Measurements from ENCODE around the gene C4BPA.

The C4BPA gene

DNA sequence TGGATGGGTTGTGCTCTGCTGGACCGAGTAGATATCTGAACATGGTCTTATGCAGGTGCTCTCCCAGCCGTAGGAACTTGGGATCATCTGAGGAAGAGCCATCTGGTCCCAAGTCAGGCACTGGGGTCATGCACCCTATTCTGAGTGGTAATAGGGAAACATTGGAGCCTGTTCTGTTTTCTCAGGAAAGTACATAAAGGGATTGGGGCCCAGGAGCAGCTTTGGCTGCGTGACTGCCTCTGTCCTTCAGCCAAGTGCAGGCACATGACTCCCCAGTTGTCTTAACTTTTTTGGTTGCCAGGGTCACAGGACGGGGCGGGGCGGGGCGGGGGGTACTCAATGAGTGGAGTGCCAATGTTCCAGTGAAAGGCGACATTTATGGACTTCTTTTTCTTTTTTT, 39.5 kb upstream of the C4BPA start:
- Mint-ChIP-seq H3K27ac (no peak overlapping the region), H3K27me3 (ENCODE audit: low read depth) (no peaks in the 10 kb centered on the region), H3K9me3 (no peaks in the 10 kb centered on the region), H3K4me1 (peaks cover 6% of the 10 kb centered on the region), H3K4me3 (no peak overlapping the region), H3K36me3 (ENCODE audit: low read depth) (peaks cover 54% of the 10 kb centered on the region)
- TF ChIP-seq, protein P1, sequence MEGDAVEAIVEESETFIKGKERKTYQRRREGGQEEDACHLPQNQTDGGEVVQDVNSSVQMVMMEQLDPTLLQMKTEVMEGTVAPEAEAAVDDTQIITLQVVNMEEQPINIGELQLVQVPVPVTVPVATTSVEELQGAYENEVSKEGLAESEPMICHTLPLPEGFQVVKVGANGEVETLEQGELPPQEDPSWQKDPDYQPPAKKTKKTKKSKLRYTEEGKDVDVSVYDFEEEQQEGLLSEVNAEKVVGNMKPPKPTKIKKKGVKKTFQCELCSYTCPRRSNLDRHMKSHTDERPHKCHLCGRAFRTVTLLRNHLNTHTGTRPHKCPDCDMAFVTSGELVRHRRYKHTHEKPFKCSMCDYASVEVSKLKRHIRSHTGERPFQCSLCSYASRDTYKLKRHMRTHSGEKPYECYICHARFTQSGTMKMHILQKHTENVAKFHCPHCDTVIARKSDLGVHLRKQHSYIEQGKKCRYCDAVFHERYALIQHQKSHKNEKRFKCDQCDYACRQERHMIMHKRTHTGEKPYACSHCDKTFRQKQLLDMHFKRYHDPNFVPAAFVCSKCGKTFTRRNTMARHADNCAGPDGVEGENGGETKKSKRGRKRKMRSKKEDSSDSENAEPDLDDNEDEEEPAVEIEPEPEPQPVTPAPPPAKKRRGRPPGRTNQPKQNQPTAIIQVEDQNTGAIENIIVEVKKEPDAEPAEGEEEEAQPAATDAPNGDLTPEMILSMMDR (IDR thresholded peaks at IDR 0.05; ENCODE audit: unreplicated experiment in 3 of 3) = no peak

DNA sequence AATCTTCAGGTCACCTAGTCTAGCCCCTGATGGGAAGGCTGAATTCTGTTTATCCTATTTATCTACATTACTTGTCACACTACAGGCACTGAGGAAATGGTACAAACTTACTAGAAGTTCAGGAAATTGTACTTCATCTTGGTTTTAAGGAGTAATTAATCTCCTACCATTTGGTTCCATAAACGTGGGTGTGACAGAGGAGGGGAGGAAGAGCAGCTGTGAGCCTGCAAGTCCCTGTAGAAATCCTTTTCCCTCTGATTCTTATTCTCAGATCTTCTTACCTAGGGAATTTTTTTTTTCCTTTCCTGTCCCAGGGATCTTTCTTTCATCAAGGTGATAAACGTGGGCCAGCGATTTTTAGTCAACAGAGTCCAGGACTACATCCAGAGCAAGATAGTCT, 36.8 kb upstream of the C4BPA start:
- H3K4me3 Mint-ChIP-seq = peak overlapping the region in 1 of 3 experiments; percentile 1
- no peaks in the 10 kb centered on the region for H3K9me3 Mint-ChIP-seq
- H3K27me3 Mint-ChIP-seq (ENCODE audit: low read depth) = no peaks in the 10 kb centered on the region
- H3K27ac Mint-ChIP-seq = peak overlapping the region in 2 of 3 experiments; percentile 24 to 60
- TF ChIP-seq, protein P1 (IDR thresholded peaks at IDR 0.05; ENCODE audit: unreplicated experiment in 3 of 3) = no peak
- peaks cover 6% of the 10 kb centered on the region for H3K4me1 Mint-ChIP-seq
- H3K36me3 Mint-ChIP-seq (ENCODE audit: low read depth) = peaks cover 50% of the 10 kb centered on the region

DNA sequence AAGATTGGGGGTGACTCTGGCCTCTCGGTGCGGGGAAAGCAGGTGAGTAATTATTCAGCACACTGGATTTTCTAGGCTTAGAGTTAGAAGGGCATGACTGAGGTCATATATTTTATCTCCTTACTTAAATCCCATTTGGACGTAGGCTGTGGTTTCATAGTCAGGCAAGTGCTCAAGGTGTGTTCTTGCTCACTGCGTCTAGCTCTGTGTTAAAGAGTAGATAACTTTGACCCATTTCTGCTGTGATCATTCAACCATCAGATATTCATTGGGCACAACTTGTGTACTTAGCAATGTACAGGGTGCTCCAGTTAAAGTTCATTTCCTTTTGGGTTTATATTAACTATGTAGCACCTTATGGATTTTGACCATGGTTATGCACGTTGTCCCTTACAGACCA, 36.4 kb upstream of the C4BPA start:
- no peaks in the 10 kb centered on the region for H3K9me3 Mint-ChIP-seq
- peaks cover 2% of the 10 kb centered on the region for H3K27me3 Mint-ChIP-seq (ENCODE audit: low read depth)
- H3K4me1 Mint-ChIP-seq = peaks cover 6% of the 10 kb centered on the region
- peak overlapping the region; percentile 24 to 68 (median 60) for H3K27ac Mint-ChIP-seq
- H3K36me3 Mint-ChIP-seq (ENCODE audit: low read depth) = peaks cover 46% of the 10 kb centered on the region
- H3K4me3 Mint-ChIP-seq = no peak overlapping the region
- TF ChIP-seq, protein P1 (IDR thresholded peaks at IDR 0.05; ENCODE audit: unreplicated experiment in 3 of 3) = no peak

DNA sequence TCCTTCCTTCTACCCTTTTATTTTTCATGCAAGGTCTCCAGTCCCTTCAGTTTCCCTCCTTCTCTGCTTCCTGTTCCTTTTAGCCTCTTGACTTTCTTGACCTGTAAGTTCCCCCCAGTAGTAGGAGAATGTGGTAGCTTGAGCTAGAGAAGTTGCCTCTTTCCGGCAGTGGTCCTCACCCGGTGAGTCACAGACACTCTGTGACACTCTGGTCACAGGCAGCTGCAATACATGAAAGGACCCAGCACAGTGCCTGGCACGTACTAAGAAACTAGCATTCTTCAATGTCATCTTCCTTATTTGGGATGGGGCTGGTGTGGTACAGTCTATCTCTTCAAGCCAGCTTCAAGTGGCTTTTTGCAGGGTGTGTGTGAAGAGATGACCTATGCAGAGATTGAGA, 35.0 kb upstream of the C4BPA start:
- H3K27ac Mint-ChIP-seq = no peak overlapping the region
- peaks cover 8% of the 10 kb centered on the region for H3K27me3 Mint-ChIP-seq (ENCODE audit: low read depth)
- no peak overlapping the region for H3K4me3 Mint-ChIP-seq
- TF ChIP-seq, protein P1 (IDR thresholded peaks at IDR 0.05; ENCODE audit: unreplicated experiment in 3 of 3) = no peak
- H3K9me3 Mint-ChIP-seq = no peaks in the 10 kb centered on the region
- peaks cover 6% of the 10 kb centered on the region for H3K4me1 Mint-ChIP-seq
- peaks cover 32% of the 10 kb centered on the region for H3K36me3 Mint-ChIP-seq (ENCODE audit: low read depth)

DNA sequence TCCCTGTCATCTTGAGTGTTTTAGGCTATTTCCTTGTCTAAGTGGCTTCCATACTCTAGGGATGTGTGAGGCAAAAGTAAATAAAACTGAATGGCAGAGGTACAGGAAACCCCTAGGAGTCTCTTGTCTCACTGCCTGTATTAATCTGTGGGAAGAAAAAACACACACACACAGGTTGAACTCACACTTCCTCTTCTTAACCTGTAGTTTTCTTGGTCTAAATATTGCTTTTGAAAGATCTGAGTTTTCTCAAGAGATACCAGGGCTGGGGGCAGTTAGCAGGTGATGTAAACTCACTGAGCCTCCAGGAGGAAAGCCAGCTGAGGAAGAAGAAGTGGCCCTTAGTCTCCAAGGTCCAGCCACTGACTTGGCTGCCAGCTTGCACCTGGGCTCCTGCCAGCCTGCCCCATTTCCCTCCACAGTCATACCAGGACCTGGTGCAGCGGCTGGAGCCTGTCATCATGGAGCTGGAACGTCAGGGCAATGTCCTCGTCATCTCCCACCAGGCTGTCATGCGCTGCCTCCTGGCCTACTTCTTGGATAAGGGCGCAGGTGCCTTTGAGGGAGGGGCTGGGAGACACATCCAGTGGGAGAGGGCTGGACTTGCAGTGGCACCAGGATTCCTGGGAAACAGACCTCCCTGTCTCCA, 34.1 kb upstream of the C4BPA start:
- Mint-ChIP-seq H3K4me3 (no peak overlapping the region), H3K27me3 (ENCODE audit: low read depth) (peaks cover 8% of the 10 kb centered on the region), H3K9me3 (no peaks in the 10 kb centered on the region), H3K36me3 (ENCODE audit: low read depth) (peaks cover 28% of the 10 kb centered on the region), H3K4me1 (peaks cover 6% of the 10 kb centered on the region), H3K27ac (no peak overlapping the region)
- TF ChIP-seq, protein P1 (IDR thresholded peaks at IDR 0.05; ENCODE audit: unreplicated experiment in 3 of 3) = no peak

DNA sequence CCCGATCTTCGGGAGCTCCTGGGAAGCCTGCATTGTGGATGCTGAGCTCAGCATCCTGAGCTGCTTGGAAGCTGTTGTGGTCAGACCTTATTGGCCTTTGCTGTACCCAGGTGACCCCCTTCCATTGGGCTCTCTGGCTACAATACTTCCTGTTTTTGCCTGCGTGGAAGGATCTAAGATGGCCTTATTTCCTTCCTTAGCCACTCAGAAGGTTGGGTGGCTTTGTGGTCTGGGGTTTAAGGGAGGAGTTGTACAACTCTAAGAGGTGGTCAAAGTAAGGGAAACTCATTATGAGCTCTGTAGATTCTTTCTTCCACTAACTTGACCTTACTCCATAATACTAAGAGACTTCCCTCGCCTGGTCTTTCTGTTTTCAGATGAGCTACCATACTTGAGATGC, 33.2 kb upstream of the C4BPA start:
- Mint-ChIP-seq H3K27me3 (ENCODE audit: low read depth) (peaks cover 8% of the 10 kb centered on the region), H3K27ac (no peak overlapping the region), H3K36me3 (ENCODE audit: low read depth) (peaks cover 25% of the 10 kb centered on the region), H3K4me3 (no peak overlapping the region), H3K9me3 (no peaks in the 10 kb centered on the region), H3K4me1 (peaks cover 6% of the 10 kb centered on the region)
- TF ChIP-seq, protein P1 (IDR thresholded peaks at IDR 0.05; ENCODE audit: unreplicated experiment in 3 of 3) = no peak

All from nephron (organoid).